ENCODE measurements around the gene LRMDA.
"Not testable (repeated sequence)": the region's sequence is repeated elsewhere in the genome, so short reads cannot be mapped to it uniquely, and the experiment has no call there.

Gene LRMDA

GRCh38 chr10:76554478-76554877 is 1123.1 kb downstream of the LRMDA start:
- DNase-seq: no peak

DNA sequence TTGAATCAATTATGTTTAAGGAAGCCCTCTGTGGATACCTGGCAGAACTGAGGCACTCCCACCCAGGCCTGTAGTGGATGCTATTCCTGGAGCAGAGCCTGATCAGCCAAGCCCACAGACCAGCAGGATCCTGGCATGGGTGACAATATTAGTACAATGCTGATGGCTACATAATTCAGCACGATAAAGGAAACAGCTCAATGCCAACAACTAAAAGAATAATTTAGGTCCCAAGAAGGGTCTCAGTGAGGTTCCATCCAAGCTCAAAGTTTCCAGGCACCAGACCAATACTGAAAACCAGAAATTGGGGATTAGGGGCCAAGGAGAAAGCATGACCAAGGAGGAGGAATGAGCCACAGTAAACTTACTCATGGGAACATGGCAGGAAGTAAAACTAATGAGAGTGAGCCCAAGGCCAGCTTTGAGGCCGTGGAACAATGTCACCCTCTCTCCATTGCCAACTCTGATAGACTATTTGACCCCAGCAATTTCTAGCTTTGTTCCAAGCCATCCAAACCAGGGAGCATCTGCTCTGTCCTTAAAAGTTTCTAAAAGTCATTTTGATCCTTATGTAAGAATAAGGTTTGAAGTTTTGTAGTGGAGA is 1123.7 kb downstream of the LRMDA start:
- no peak for DNase-seq

DNA sequence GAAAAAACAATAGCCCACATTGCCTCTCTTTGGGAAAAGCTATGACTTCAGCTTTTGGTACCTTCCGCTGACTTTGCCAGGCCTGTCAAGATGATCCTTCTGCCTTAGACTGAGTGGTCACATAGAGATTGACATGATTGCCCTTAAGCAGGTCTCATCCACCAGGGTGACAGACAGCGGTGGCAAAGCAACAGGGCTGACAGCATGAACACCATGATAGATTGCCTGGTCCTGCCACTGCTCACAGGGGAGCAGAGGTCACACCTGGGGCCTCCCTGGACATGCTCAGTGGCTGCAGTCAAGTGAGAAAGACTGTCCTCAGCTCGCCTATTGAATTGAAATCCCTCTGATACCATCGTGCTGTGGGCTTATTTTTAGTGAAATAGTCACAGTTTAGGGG is 1125.9 kb downstream of the LRMDA start:
- DNase-seq: no peak

DNA sequence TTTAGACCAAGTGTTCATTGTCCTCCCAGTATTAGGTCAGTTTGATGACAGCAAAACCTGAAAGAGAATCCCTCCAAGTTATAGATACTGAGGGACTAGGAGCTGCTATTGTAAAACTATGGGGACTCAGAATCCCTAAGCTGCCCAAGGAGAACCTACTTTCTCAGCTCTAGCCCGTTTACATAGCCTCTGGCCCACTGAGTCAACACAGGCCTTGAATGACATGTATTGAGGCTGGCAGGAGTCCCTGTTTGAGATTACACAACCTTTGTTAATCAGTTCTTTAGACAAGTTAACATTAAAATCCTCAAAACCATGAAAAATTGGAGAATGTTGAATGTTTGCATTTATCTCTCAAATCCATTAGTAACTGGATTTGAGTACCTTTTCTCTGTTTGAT is 1127.2 kb downstream of the LRMDA start:
- DNase-seq: no peak

GRCh38 chr10:76558996-76559891 is 1127.8 kb downstream of the LRMDA start:
- no peak for DNase-seq

- no peak for DNase-seq
Measured at GRCh38 chr10:76559892-76560220, 1128.4 kb downstream of the LRMDA start.

GRCh38 chr10:76560338-76560737 is 1128.9 kb downstream of the LRMDA start:
- DNase-seq: no peak

- no peak for DNase-seq
Measured at GRCh38 chr10:76563286-76563685, 1131.9 kb downstream of the LRMDA start.

DNA sequence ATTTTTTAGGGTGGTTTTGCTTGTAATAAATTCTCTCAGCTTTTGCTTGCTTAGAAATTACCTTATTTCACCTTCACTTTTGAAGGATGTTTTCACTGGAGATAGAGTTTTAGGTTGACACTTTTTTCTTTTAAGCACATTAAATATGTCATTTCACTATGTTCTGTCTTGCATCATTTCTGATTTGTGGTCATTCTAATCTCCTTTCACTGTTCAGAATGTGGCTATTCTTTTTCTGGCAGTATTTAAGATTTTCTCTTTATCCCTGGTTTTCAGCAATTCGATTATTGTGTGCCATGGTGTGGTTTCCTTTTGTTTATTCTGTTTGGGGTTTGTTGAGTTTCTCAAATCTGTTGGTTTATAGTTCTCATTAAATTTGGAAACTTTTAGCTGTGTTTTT is 1140.6 kb downstream of the LRMDA start:
- no peak for DNase-seq

DNA sequence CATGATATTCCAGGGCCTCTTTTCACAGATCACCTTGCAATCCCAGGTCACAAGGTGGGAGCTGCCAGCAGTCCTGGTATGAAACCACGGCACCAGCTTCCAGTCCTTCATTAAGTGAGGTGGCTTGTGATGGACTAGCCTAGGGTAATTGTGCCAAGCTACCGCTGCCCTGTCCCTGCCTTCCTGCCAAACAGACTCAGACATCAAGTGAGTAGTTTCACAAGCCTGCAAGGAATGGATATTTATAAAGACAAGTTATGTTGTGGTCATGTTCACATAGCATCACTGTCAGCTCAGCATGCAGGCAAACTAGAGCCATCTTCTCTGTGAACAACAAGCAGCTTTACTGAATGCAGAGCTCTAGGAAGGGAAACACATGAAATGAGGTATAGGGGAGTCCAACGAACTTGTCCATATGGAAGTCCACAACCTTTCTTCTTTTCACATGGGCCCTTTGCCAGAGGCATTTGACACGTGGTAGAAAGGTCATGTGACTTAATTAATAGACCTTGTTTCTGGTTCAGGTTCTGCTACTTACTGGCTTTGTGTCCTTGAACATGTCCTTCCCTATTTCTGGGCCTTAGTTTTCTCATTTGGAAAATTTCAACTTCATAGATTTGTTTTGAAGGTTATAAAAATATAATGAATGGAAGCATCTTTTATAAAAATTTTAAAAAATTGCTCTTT is 1145.0 kb downstream of the LRMDA start:
- DNase-seq: no peak

- DNase-seq: no peak
Measured at GRCh38 chr10:76577455-76577854, 1146.0 kb downstream of the LRMDA start.

GRCh38 chr10:76581506-76582256 is 1150.3 kb downstream of the LRMDA start:
- DNase-seq: no peak

DNA sequence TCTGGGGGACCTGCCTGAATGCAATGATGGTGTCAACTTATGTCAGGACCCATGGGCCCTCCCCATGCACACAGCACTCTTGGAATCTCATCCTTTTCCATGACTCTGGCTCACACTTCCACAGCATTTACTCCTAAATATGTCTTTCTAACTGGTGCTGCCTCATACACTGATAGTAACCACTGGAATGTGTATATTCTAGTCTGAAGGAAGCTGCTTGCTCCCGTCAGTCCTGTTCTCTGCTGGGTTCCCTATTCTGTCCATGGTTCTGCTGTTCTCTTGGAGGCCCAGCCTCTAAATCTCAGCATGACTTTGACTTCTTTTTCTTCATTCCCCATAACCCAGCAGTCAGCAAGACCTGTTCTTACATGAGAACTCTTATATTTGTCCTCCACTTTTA is 1151.1 kb downstream of the LRMDA start:
- no peak for DNase-seq

GRCh38 chr10:76583711-76584161 is 1152.3 kb downstream of the LRMDA start:
- DNase-seq: no peak

DNA sequence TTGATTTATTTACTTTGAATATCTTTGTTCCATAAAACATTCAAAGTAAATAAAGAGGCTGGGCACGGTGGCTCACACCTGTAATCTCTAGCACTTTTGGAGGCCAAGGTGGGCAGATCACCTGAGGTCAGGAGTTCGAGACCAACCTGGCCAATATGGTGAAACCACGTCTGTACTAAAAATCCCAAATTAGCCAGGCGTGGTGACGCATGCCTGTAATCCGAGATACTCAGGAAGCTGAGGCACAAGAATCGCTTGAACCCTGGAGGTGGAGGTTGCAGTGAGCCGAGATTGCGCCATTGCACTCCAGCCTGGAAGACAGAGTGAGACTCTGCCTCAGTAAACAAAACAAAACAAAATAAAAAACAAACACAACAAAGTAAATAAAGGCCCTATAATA is 1153.0 kb downstream of the LRMDA start:
- not testable (repeated sequence) for DNase-seq
